ENCODE results near the gene SUGT1.

DNA sequence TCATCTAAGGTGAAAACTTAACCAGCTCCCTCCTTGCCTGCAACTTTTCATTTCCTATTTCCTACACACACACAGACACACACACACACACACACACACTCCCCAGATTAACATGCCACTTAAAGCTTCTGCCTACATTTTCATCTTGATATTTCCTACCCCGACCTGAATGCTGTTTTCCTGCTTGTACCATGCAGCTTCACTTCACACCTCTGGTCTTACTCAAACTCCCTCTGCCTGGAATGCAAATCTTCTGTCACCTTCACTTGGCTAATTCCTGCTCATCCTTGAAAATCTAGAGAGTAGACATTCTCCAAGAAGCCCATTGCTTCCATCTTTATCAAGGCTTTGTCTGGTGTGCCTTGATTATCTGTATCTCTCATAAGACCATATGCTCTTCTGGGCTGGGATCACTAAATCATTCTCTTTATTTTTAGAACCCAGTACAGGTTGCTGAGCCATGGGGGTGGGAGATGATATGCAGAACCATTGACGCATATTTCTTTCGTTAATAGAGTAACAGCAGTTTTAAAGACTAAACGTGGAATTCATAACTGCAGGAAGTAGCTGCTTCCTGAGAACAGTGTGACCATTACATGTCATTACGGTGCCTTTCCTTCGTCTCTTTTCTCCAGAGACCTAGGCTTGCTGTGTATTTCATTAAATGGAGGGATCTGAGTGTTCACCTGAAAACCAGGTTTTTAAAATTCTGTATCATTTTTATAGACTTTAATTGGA lies 49.3 kb downstream of the SUGT1 start:
- TF ChIP-seq, protein P1, sequence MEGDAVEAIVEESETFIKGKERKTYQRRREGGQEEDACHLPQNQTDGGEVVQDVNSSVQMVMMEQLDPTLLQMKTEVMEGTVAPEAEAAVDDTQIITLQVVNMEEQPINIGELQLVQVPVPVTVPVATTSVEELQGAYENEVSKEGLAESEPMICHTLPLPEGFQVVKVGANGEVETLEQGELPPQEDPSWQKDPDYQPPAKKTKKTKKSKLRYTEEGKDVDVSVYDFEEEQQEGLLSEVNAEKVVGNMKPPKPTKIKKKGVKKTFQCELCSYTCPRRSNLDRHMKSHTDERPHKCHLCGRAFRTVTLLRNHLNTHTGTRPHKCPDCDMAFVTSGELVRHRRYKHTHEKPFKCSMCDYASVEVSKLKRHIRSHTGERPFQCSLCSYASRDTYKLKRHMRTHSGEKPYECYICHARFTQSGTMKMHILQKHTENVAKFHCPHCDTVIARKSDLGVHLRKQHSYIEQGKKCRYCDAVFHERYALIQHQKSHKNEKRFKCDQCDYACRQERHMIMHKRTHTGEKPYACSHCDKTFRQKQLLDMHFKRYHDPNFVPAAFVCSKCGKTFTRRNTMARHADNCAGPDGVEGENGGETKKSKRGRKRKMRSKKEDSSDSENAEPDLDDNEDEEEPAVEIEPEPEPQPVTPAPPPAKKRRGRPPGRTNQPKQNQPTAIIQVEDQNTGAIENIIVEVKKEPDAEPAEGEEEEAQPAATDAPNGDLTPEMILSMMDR (IDR thresholded peaks at IDR 0.05; ENCODE audit: low read depth, low read length): no peak
- TF ChIP-seq EZH2phosphoT487 (IDR thresholded peaks at IDR 0.05; ENCODE audit: low read depth): no peak

All from OCI-LY3 (cell line).